Smooth muscle cell (in vitro differentiated cells): ENCODE results near the gene USP38. TPM values are rescaled to one million over a fixed set of nuclear protein-coding genes. Genes with fewer than 3 reads are reported as not detected.

Experiments used
- DNase-seq: peaks from one replicate; lab custom pipeline; 2025; ENCODE audit not compliant: unreplicated experiment; lab: John Stamatoyannopoulos, UW
- H2AFZ ChIP-seq: fragments of 200-600 bp; sonication (generic); 2 replicates; pipeline ENCODE4 v1.6.0; 2016; ENCODE audit warnings: antibody characterized with exemption, low read depth, mild to moderate bottlenecking
- H3F3A ChIP-seq: fragments of 200-600 bp; sonication (generic); 2 replicates; pipeline ENCODE4 v1.6.0; 2017; ENCODE audit warnings: antibody characterized with exemption, low read depth
- H3K27ac ChIP-seq: fragments of 200-600 bp; sonication (generic); 2 replicates; pipeline ENCODE4 v1.5.1; 2016; ENCODE audit warnings: low read depth, mild to moderate bottlenecking
- H3K27me3 ChIP-seq: fragments of 200-600 bp; sonication (generic); 2 replicates; pipeline ENCODE4 v1.6.1; 2016; ENCODE audit warnings: low read depth, mild to moderate bottlenecking
- H3K36me3 ChIP-seq: fragments of 200-600 bp; sonication (generic); 2 replicates; pipeline ENCODE4 v1.5.1; 2016; ENCODE audit warnings: low read depth
- H3K4me1 ChIP-seq: fragments of 200-600 bp; sonication (generic); 2 replicates; pipeline ENCODE4 v1.5.1; 2016; ENCODE audit warnings: low read depth
- H3K4me2 ChIP-seq: fragments of 200-600 bp; sonication (generic); 2 replicates; pipeline ENCODE4 v1.6.0; 2016; ENCODE audit warnings: mild to moderate bottlenecking
- H3K4me3 ChIP-seq: fragments of 200-600 bp; sonication (generic); 2 replicates; pipeline ENCODE4 v1.5.1; 2016; ENCODE audit warnings: mild to moderate bottlenecking
- H3K79me2 ChIP-seq: fragments of 200-600 bp; sonication (generic); 2 replicates; pipeline ENCODE4 v1.6.0; 2016; ENCODE audit warnings: low read depth, mild to moderate bottlenecking
- H3K9ac ChIP-seq: fragments of 200-600 bp; sonication (generic); 2 replicates; pipeline ENCODE4 v1.6.0; 2016; ENCODE audit warnings: low read depth
- H3K9me3 ChIP-seq: fragments of 200-600 bp; sonication (generic); replicated peaks from 2 replicates; pipeline ENCODE4 v1.5.1; 2016; ENCODE audit warnings: low read depth
- H4K20me1 ChIP-seq: fragments of 200-600 bp; sonication (generic); 2 replicates; pipeline ENCODE4 v1.6.0; 2016; ENCODE audit warnings: low read depth
- WGBS: methylation state at CpG from one replicate; pipeline ENCODE4 v1.1.7; 2016; ENCODE audit warnings: low lambda C conversion rate; 5-methylcytosine and 5-hydroxymethylcytosine counted together
- polyA plus RNA-seq: library from polyadenylated mRNA; unstranded; fragments of >200 nt; fragmentation: Nextera tagmentation; extraction: Ambion mirVana; gene quantifications from 2 replicates; pipeline ENCODE4 v1.2.1, GENCODE V29; 2016
- total RNA-seq: library from RNA; depleted of rRNA; stranded (reverse); fragments of >200 nt; gene quantifications from 2 replicates; pipeline ENCODE4 v1.2.3, GENCODE V29; 2014
- TF ChIP-seq, protein P1 (sequence below): fragments of 200-600 bp; sonication (generic); IDR thresholded peaks from 2 replicates; pipeline ENCODE4 v1.5.1; 2017; ENCODE audit warnings: borderline replicate concordance, mild to moderate bottlenecking, antibody characterized with exemption; ENCODE audit not compliant: insufficient read depth, poor library complexity, severe bottlenecking

The USP38 gene
- total and polyA plus RNA-seq, 2 experiments from 2014 or later: 8.3 to 23.0 TPM

GRCh38 chr4:143185253-143186107 lies 763 bp downstream of the USP38 start:
- 1% methylated on average over 50 of the region's 50 CpGs for WGBS
- DNase-seq: no peak

DNA sequence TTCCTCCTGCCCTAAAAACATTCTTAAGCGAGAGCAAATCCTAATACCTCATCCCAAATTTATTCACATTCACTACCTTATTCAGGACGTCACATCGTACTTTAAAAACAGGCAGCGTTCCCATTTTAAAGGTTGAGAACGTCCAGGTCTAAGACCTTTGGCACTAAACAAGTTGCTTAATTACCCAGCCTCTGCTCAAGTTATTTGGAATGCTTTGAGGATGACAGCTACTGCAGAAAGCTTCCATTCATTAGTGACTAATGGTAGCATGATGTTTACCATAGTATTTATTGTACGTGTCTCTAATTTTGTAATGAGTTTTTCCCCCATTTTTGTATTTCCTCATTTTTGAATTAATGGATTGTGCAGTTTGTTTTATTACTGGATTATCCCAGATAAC lies 1.5 kb downstream of the USP38 start:
- 7% methylated on average over 6 of the region's 6 CpGs for WGBS

More at GRCh38 chr4:143185253-143186107, 763 bp downstream of the USP38 start:
- peak overlapping the region; percentile 68 for H3K4me3 ChIP-seq
- peak overlapping the region; percentile 97 for H3K27ac ChIP-seq
- H2AFZ ChIP-seq: peak overlapping the region; percentile 68
- peaks cover 55% of the 10 kb centered on the region for H3K79me2 ChIP-seq
- peaks cover 47% of the 10 kb centered on the region for H4K20me1 ChIP-seq
- TF ChIP-seq, protein P1, sequence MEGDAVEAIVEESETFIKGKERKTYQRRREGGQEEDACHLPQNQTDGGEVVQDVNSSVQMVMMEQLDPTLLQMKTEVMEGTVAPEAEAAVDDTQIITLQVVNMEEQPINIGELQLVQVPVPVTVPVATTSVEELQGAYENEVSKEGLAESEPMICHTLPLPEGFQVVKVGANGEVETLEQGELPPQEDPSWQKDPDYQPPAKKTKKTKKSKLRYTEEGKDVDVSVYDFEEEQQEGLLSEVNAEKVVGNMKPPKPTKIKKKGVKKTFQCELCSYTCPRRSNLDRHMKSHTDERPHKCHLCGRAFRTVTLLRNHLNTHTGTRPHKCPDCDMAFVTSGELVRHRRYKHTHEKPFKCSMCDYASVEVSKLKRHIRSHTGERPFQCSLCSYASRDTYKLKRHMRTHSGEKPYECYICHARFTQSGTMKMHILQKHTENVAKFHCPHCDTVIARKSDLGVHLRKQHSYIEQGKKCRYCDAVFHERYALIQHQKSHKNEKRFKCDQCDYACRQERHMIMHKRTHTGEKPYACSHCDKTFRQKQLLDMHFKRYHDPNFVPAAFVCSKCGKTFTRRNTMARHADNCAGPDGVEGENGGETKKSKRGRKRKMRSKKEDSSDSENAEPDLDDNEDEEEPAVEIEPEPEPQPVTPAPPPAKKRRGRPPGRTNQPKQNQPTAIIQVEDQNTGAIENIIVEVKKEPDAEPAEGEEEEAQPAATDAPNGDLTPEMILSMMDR: no peak
- H3K27me3 ChIP-seq: no peaks in the 10 kb centered on the region
- peaks cover 47% of the 10 kb centered on the region for H3K4me1 ChIP-seq
- H3K36me3 ChIP-seq: peaks cover 1% of the 10 kb centered on the region
- H3K9me3 ChIP-seq: no peaks in the 10 kb centered on the region
- H3F3A ChIP-seq: no peaks in the 10 kb centered on the region
- H3K4me2 ChIP-seq: peak overlapping the region; percentile 89
- H3K9ac ChIP-seq: peak overlapping the region; percentile 95

GRCh38 chr4:143186649-143187048 lies 1.9 kb downstream of the USP38 start:
- TF ChIP-seq, protein P1: no peak
- peaks cover 11% of the 10 kb centered on the region for H3K36me3 ChIP-seq
- H3K9me3 ChIP-seq: no peaks in the 10 kb centered on the region
- 9% methylated on average over 7 of the region's 7 CpGs for WGBS
- no peaks in the 10 kb centered on the region for H3K27me3 ChIP-seq
- H3K27ac ChIP-seq: peak overlapping the region; percentile 97
- H3K79me2 ChIP-seq: peaks cover 67% of the 10 kb centered on the region
- H3K4me1 ChIP-seq: peaks cover 47% of the 10 kb centered on the region
- H3K4me3 ChIP-seq: peak overlapping the region; percentile 68
- no peak overlapping the region for H2AFZ ChIP-seq
- DNase-seq: no peak
- peak overlapping the region; percentile 95 for H3K9ac ChIP-seq
- peaks cover 58% of the 10 kb centered on the region for H4K20me1 ChIP-seq
- peak overlapping the region; percentile 89 for H3K4me2 ChIP-seq
- H3F3A ChIP-seq: no peaks in the 10 kb centered on the region

More for the DNA sequence above, 1.5 kb downstream of the USP38 start:
- TF ChIP-seq, protein P1: no peak
- no peak overlapping the region for H2AFZ ChIP-seq
- DNase-seq: no peak
- H4K20me1 ChIP-seq: peaks cover 54% of the 10 kb centered on the region
- peaks cover 8% of the 10 kb centered on the region for H3K36me3 ChIP-seq
- no peaks in the 10 kb centered on the region for H3K9me3 ChIP-seq
- peaks cover 47% of the 10 kb centered on the region for H3K4me1 ChIP-seq
- peak overlapping the region; percentile 95 for H3K9ac ChIP-seq
- H3K4me2 ChIP-seq: peak overlapping the region; percentile 89
- H3K79me2 ChIP-seq: peaks cover 62% of the 10 kb centered on the region
- H3K27ac ChIP-seq: peak overlapping the region; percentile 97
- peak overlapping the region; percentile 68 for H3K4me3 ChIP-seq
- H3F3A ChIP-seq: no peaks in the 10 kb centered on the region
- no peaks in the 10 kb centered on the region for H3K27me3 ChIP-seq
